Ascending aorta (tissue), 2 donors: Measurements from ENCODE around the gene DEFB121. TPM values are rescaled to one million over a fixed set of nuclear protein-coding genes. Genes with fewer than 3 reads are reported as not detected.

Experiments used
- DNase-seq, 2 donors: peaks; one replicate each; pipeline ENCODE4 v3.0.0-alpha.2; 2019; ENCODE audit warnings: low spot score in 2 of 2
- H3K27ac ChIP-seq, 2 donors: fragments of 200-600 bp; sonication (generic); one replicate each; pipeline ENCODE4 v1.5.1; 2016 to 2017; ENCODE audit warnings: mild to moderate bottlenecking in 1 of 2
- H3K27me3 ChIP-seq: fragments of 200-600 bp; sonication (generic); one replicate; pipeline ENCODE4 v1.5.1; 2017
- H3K36me3 ChIP-seq, 2 donors: fragments of 200-600 bp; sonication (generic); one replicate each; pipeline ENCODE4 v1.5.1; 2016
- H3K4me1 ChIP-seq, 2 donors: fragments of 200-600 bp; sonication (generic); one replicate each; pipeline ENCODE4 v1.5.1; 2016 to 2017; ENCODE audit warnings: mild to moderate bottlenecking in 1 of 2
- H3K4me3 ChIP-seq, 2 donors: fragments of 200-600 bp; sonication (generic); one replicate each; pipeline ENCODE4 v1.5.1; 2016 to 2017; ENCODE audit warnings: mild to moderate bottlenecking in 1 of 2
- H3K9me3 ChIP-seq, 2 donors: fragments of 200-600 bp; sonication (generic); one replicate each; pipeline ENCODE4 v1.5.1; 2016
- CTCF ChIP-seq, 3 experiments: fragments of 200-600 bp in 2 of 3; fragments of 450-650 bp in 1 of 3; sonication (generic) in 2 of 3; IDR thresholded peaks; one replicate each; pipeline ENCODE4 v1.5.1; 2016 to 2019; ENCODE audit warnings: antibody characterized with exemption in 3 of 3, mild to moderate bottlenecking in 1 of 3, moderate library complexity in 1 of 3
- intact Hi-C: fragments of 100-400 bp; cut with DNase I; formaldehyde crosslinking; loops from one replicate; pipeline ENCODE4 v1.15.1; 2023
- total RNA-seq: library from RNA; depleted of rRNA; stranded (reverse); fragments of >200 nt; gene quantifications from one replicate; pipeline ENCODE4 v1.1.0, GENCODE V29; 2016

DEFB121 gene
- total RNA-seq, 1 donor from 2014 or later: not detected

GRCh38 chr20:31415653-31416052 lies 9.6 kb upstream of the DEFB121 start:
- no peak for DNase-seq
- H3K27me3 ChIP-seq: no peaks in the 10 kb centered on the region
- H3K36me3 ChIP-seq: no peaks in the 10 kb centered on the region
- H3K4me1 ChIP-seq: no peaks in the 10 kb centered on the region
- H3K9me3 ChIP-seq: no peaks in the 10 kb centered on the region
- no peak for TF ChIP-seq CTCF (IDR thresholded peaks at IDR 0.05)
- H3K4me3 ChIP-seq: no peak overlapping the region
- no peak overlapping the region for H3K27ac ChIP-seq
- intact Hi-C loops: no loop called here

GRCh38 chr20:31414381-31414780 lies 8.4 kb upstream of the DEFB121 start:
- Histone ChIP-seq H3K27me3 (no peaks in the 10 kb centered on the region), H3K36me3 (no peaks in the 10 kb centered on the region), H3K9me3 (no peaks in the 10 kb centered on the region), H3K4me1 (no peaks in the 10 kb centered on the region), H3K27ac (no peak overlapping the region), H3K4me3 (no peak overlapping the region)
- no peak for TF ChIP-seq CTCF (IDR thresholded peaks at IDR 0.05)
- intact Hi-C loops: no loop called here
- DNase-seq: no peak

GRCh38 chr20:31410011-31410410 lies 4.0 kb upstream of the DEFB121 start:
- H3K4me3 ChIP-seq: no peak overlapping the region
- no peaks in the 10 kb centered on the region for H3K36me3 ChIP-seq
- H3K27ac ChIP-seq: no peak overlapping the region
- no peaks in the 10 kb centered on the region for H3K4me1 ChIP-seq
- intact Hi-C loops: no loop called here
- H3K9me3 ChIP-seq: no peaks in the 10 kb centered on the region
- no peak for DNase-seq
- TF ChIP-seq CTCF (IDR thresholded peaks at IDR 0.05): no peak
- H3K27me3 ChIP-seq: no peaks in the 10 kb centered on the region

GRCh38 chr20:31403886-31404285 lies 2.1 kb downstream of the DEFB121 start:
- DNase-seq: no peak
- Histone ChIP-seq H3K4me3 (no peak overlapping the region), H3K27ac (no peak overlapping the region), H3K27me3 (no peaks in the 10 kb centered on the region), H3K36me3 (no peaks in the 10 kb centered on the region), H3K4me1 (no peaks in the 10 kb centered on the region), H3K9me3 (no peaks in the 10 kb centered on the region)
- TF ChIP-seq CTCF (IDR thresholded peaks at IDR 0.05): no peak
- intact Hi-C loops: no loop called here

- intact Hi-C loops: no loop called here
- Histone ChIP-seq H3K27ac (no peak overlapping the region), H3K4me1 (no peaks in the 10 kb centered on the region), H3K9me3 (no peaks in the 10 kb centered on the region), H3K27me3 (no peaks in the 10 kb centered on the region), H3K36me3 (no peaks in the 10 kb centered on the region), H3K4me3 (no peak overlapping the region)
- no peak for TF ChIP-seq CTCF (IDR thresholded peaks at IDR 0.05)
- no peak for DNase-seq
These were observed 11.1 kb downstream of the DEFB121 start for GRCh38 chr20:31394900-31395299.

- intact Hi-C loops: no loop called here
- no peak overlapping the region for H3K27ac ChIP-seq
- no peak overlapping the region for H3K4me3 ChIP-seq
- no peaks in the 10 kb centered on the region for H3K27me3 ChIP-seq
- no peaks in the 10 kb centered on the region for H3K36me3 ChIP-seq
- DNase-seq: no peak
- TF ChIP-seq CTCF (IDR thresholded peaks at IDR 0.05): no peak
- H3K4me1 ChIP-seq: no peaks in the 10 kb centered on the region
- H3K9me3 ChIP-seq: no peaks in the 10 kb centered on the region
These were observed 13.2 kb downstream of the DEFB121 start for GRCh38 chr20:31392836-31393235.
